T-helper 1 cell treated with Interleukin-12 subunit alpha and Interleukin-12 subunit beta and Interleukin-4 antibody, amounts not matched to agents 30 μg/mL and 1 μg/mL, for 36 hours (primary cell): ENCODE measurements around the gene MYO9B.
"Not testable (repeated sequence)": the region's sequence is repeated elsewhere in the genome, so short reads cannot be mapped to it uniquely, and the experiment has no call there.

ENCODE experiments used
- H3K27ac Mint-ChIP-seq: one replicate; pipeline ENCODE4 v1.8.0; 2021; ENCODE audit warnings: mild to moderate bottlenecking, mixed read lengths
- H3K27me3 Mint-ChIP-seq: one replicate; pipeline ENCODE4 v1.8.0; 2021; ENCODE audit warnings: low read depth, mixed read lengths
- H3K36me3 Mint-ChIP-seq: one replicate; pipeline ENCODE4 v1.8.0; 2021; ENCODE audit warnings: low read depth, mixed read lengths
- H3K4me1 Mint-ChIP-seq: one replicate; pipeline ENCODE4 v1.8.0; 2021; ENCODE audit warnings: low read depth, mixed read lengths
- H3K4me3 Mint-ChIP-seq: one replicate; pipeline ENCODE4 v1.8.0; 2021; ENCODE audit warnings: mild to moderate bottlenecking, moderate library complexity, mixed read lengths
- H3K9me3 Mint-ChIP-seq: one replicate; pipeline ENCODE4 v1.8.0; 2021; ENCODE audit warnings: mixed read lengths

MYO9B gene

GRCh38 chr19:17155251-17155650 is 79.7 kb downstream of the MYO9B start:
- Mint-ChIP-seq H3K9me3 (no peaks in the 10 kb centered on the region), H3K27me3 (no peaks in the 10 kb centered on the region), H3K27ac (no peak overlapping the region), H3K4me3 (no peak overlapping the region), H3K4me1 (peaks cover 1% of the 10 kb centered on the region), H3K36me3 (peaks cover 42% of the 10 kb centered on the region)

DNA sequence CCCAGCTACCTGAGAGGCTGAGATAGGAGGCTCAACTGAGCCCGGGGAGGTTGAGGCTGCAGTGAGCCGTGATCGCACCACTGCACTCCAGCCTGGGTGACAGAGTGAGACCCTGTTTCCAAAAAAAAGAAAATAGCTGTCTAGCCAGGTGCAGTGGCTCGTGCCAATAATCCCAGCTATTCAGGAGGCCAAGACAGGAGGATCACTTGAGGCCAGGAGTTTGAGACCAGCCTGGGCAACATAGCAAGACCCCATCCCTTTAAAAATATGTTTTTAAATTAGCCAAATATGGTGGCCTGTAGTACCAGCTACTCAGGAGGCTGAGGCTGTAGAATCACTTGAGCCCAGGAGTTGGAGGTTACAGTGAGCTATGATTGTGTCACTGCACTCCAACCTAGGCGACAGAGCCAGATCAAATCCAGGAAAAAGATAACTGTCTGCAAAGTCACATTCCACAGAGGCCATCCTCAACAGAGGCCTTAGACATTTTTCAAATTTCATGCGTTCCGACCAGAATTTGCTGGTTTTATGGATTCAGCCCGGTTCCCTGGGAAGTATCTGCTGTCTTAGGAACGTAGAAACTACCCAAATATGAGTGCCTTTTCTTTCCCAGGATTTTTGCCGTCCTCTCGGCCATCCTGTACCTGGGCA is 80.8 kb downstream of the MYO9B start:
- Mint-ChIP-seq H3K4me1 (peaks cover 1% of the 10 kb centered on the region), H3K4me3 (no peak overlapping the region), H3K27me3 (no peaks in the 10 kb centered on the region), H3K36me3 (peaks cover 44% of the 10 kb centered on the region), H3K9me3 (no peaks in the 10 kb centered on the region), H3K27ac (no peak overlapping the region)

GRCh38 chr19:17156947-17157302 is 81.3 kb downstream of the MYO9B start:
- Mint-ChIP-seq H3K27me3 (no peaks in the 10 kb centered on the region), H3K4me3 (no peak overlapping the region), H3K36me3 (peaks cover 41% of the 10 kb centered on the region), H3K27ac (no peak overlapping the region), H3K9me3 (no peaks in the 10 kb centered on the region), H3K4me1 (peaks cover 1% of the 10 kb centered on the region)

DNA sequence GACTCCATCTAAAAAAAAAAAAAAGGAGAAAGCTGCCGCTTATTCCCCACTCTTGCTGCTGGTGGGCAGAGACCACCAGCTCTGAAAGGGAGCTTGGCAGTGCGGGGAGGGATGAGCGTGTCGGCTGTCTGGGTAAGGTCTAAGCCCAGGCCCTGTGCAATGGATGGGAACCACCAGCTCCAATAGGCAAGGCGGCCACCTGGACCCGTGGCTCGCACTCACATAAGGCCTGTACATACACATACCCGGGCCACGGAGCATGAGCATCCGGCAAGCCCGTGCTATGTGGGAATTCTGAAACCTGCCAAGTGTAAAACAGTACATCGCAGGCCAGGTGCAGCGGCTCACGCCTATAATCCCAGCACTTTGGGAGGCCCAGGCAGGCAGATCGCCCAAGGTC is 83.0 kb downstream of the MYO9B start:
- no peak overlapping the region for H3K27ac Mint-ChIP-seq
- peaks cover 1% of the 10 kb centered on the region for H3K4me1 Mint-ChIP-seq
- no peaks in the 10 kb centered on the region for H3K27me3 Mint-ChIP-seq
- H3K36me3 Mint-ChIP-seq, result peaks cover 48% of the 10 kb centered on the region
- H3K4me3 Mint-ChIP-seq, result no peak overlapping the region
- H3K9me3 Mint-ChIP-seq, result peaks cover 6% of the 10 kb centered on the region

DNA sequence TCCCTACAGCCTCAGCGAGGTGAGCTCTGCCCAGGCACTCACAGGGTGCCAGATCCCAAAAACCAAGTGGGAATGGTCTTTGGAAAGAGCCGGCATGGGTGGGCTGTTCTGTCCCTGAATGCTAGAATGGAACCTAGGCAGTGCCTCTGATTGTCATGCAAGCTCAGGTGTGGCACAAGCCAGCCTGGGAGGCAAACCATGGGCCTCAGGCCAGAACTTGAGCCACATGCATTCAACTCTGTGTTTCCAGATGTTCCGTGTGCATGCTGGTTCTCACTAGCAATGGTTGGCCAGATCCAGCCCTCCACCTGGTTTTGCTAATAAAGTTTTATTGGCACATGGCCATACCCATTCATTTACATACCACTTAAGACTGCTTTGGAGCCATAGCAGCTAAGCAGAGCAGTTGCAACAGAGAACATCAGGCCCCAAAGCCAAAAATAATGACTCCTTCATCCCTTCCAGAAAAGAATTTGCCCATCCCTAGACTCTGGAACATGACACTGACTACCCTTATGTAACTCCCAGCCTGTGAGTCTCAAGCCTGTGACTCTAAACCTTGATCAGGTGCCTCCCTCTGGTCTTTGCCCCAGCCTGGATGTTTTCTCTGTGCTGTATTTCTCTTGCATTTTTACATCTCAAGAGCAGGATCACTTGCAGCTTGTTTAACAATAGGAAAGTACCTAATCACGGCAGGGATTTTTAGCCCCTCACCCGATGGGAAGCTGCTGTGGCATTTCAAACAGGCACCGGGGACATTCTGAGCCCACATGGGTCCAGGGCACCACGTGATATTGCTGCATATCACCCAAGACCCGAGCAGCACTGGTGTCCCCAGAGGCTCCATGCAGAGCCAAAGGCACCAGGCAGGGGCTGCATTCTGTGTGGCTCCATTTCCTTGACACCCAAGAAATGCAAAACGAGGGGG is 84.2 kb downstream of the MYO9B start:
- H3K9me3 Mint-ChIP-seq, result peaks cover 9% of the 10 kb centered on the region
- no peaks in the 10 kb centered on the region for H3K4me1 Mint-ChIP-seq
- no peak overlapping the region for H3K4me3 Mint-ChIP-seq
- peak overlapping the region; percentile 14 for H3K27ac Mint-ChIP-seq
- H3K36me3 Mint-ChIP-seq, result peaks cover 51% of the 10 kb centered on the region
- no peaks in the 10 kb centered on the region for H3K27me3 Mint-ChIP-seq

DNA sequence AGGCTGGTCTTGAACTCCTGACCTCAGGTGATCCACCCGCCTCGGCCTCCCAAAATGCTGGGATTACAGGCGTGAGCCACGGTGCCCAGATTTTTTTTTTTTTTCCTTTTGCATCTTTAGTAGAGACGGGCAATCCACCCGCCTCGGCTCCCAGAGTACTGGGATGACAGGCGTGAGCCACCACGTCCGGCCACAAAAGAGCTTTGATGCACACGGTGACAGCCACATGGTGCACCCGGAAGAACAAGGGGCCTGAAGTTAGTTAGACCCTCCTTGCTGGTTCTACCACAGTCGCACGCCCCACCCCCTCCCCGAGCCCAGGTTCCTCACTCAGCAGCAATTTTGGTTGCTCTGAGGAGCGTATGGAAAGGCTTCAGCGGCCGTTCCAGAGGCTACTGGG is 85.3 kb downstream of the MYO9B start:
- peaks cover 9% of the 10 kb centered on the region for H3K9me3 Mint-ChIP-seq
- no peaks in the 10 kb centered on the region for H3K4me1 Mint-ChIP-seq
- H3K27ac Mint-ChIP-seq, result no peak overlapping the region
- H3K36me3 Mint-ChIP-seq, result peaks cover 52% of the 10 kb centered on the region
- no peaks in the 10 kb centered on the region for H3K27me3 Mint-ChIP-seq
- H3K4me3 Mint-ChIP-seq, result no peak overlapping the region

DNA sequence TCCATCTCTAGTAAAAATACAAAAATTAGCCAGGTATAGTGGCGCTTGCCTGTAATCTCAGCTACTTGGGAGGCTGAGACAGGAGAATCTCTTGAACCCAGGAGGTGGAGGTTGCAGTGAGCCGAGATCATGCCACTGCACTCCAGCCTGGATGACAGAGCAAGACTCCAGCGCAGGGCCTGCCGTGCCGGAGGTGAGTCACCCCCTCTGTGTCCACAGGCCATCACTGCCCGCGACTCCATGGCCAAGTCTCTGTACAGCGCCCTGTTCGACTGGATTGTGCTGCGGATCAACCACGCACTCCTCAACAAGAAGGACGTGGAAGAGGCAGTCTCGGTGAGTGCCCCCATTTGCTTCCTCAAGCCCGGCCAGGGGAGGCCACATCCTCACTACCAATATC is 86.6 kb downstream of the MYO9B start:
- not testable (repeated sequence) for H3K27me3 Mint-ChIP-seq, H3K27ac Mint-ChIP-seq, H3K9me3 Mint-ChIP-seq, H3K4me3 Mint-ChIP-seq, H3K4me1 Mint-ChIP-seq
- peaks cover 51% of the 10 kb centered on the region for H3K36me3 Mint-ChIP-seq

DNA sequence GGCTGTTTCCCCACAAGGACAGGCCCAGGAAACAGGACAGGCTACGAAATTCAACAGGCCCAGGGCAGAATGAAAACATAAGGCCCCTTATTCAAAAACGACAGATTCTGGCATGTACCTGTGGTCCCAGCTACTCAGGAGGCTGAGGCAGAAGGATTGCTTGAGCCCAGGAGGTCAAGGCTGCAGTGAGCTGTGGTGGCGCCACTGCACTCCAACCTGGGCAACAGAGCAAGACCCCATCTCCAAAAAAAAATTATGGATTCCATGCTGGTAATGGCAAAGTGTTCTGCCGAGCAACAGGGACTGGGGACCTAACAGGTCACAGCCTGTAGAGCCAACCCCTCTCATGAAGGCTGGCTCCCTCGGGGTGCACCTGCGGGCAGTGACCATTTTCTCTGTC is 87.0 kb downstream of the MYO9B start:
- H3K4me1 Mint-ChIP-seq, result no peaks in the 10 kb centered on the region
- no peak overlapping the region for H3K4me3 Mint-ChIP-seq
- H3K27ac Mint-ChIP-seq, result no peak overlapping the region
- H3K9me3 Mint-ChIP-seq, result peaks cover 9% of the 10 kb centered on the region
- H3K36me3 Mint-ChIP-seq, result peaks cover 50% of the 10 kb centered on the region
- no peaks in the 10 kb centered on the region for H3K27me3 Mint-ChIP-seq

- no peak overlapping the region for H3K4me3 Mint-ChIP-seq
- H3K27me3 Mint-ChIP-seq, result no peaks in the 10 kb centered on the region
- no peak overlapping the region for H3K27ac Mint-ChIP-seq
- H3K4me1 Mint-ChIP-seq, result no peaks in the 10 kb centered on the region
- H3K36me3 Mint-ChIP-seq, result peaks cover 53% of the 10 kb centered on the region
- peaks cover 9% of the 10 kb centered on the region for H3K9me3 Mint-ChIP-seq
Measured at GRCh38 chr19:17163652-17164051, 88.1 kb downstream of the MYO9B start.

- Mint-ChIP-seq H3K27ac (no peak overlapping the region), H3K27me3 (no peaks in the 10 kb centered on the region), H3K4me1 (no peaks in the 10 kb centered on the region), H3K9me3 (peaks cover 9% of the 10 kb centered on the region), H3K4me3 (no peak overlapping the region), H3K36me3 (peaks cover 55% of the 10 kb centered on the region)
Measured at GRCh38 chr19:17164639-17165038, 89.1 kb downstream of the MYO9B start.

- peaks cover 2% of the 10 kb centered on the region for H3K4me1 Mint-ChIP-seq
- no peak overlapping the region for H3K27ac Mint-ChIP-seq
- H3K9me3 Mint-ChIP-seq, result peaks cover 9% of the 10 kb centered on the region
- H3K36me3 Mint-ChIP-seq, result peaks cover 50% of the 10 kb centered on the region
- no peak overlapping the region for H3K4me3 Mint-ChIP-seq
- H3K27me3 Mint-ChIP-seq, result no peaks in the 10 kb centered on the region
Measured at GRCh38 chr19:17165715-17166114, 90.1 kb downstream of the MYO9B start.

DNA sequence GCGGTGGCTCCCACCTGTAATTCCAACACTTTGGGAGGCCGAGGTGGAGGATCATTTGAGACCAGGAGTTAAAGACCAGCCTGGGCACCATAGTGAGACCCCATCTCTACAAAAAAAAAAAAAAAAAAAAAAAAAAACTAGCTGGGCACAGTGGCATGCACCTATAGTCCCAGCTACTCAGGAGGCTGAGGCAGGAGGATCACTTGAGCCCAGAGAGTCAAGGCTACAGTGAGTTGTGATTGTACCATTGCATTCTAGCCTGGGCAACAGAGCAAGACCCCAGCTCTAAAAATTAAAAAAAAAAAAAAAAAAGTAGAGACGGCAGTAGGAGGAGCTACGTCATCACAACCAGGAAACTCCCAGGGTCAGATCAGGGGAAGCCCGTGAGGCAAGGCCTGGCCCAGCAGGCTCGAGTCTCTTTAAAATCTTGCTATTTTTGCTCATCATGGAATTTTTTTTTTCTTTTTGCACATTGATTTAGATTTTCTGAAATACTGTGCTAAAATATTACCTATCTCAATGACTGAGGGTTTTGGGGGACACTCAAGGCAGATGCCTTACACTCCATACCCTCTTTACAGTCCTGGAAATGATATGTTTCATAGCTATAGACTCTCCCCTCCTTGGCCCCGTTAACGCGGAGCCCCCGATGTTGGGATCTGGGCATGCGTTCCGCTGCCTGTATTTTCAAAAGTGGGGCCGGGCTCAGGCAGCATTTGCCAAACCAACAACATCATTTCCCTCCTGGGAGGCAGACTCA is 95.1 kb downstream of the MYO9B start:
- peak overlapping the region; percentile 85 for H3K27ac Mint-ChIP-seq
- no peak overlapping the region for H3K4me3 Mint-ChIP-seq
- no peaks in the 10 kb centered on the region for H3K27me3 Mint-ChIP-seq
- no peaks in the 10 kb centered on the region for H3K9me3 Mint-ChIP-seq
- H3K36me3 Mint-ChIP-seq, result peaks cover 39% of the 10 kb centered on the region
- peaks cover 14% of the 10 kb centered on the region for H3K4me1 Mint-ChIP-seq

GRCh38 chr19:17171874-17172273 is 96.3 kb downstream of the MYO9B start:
- no peaks in the 10 kb centered on the region for H3K27me3 Mint-ChIP-seq
- H3K36me3 Mint-ChIP-seq, result peaks cover 39% of the 10 kb centered on the region
- H3K4me1 Mint-ChIP-seq, result peaks cover 16% of the 10 kb centered on the region
- peak overlapping the region; percentile 57 for H3K27ac Mint-ChIP-seq
- no peaks in the 10 kb centered on the region for H3K9me3 Mint-ChIP-seq
- no peak overlapping the region for H3K4me3 Mint-ChIP-seq

DNA sequence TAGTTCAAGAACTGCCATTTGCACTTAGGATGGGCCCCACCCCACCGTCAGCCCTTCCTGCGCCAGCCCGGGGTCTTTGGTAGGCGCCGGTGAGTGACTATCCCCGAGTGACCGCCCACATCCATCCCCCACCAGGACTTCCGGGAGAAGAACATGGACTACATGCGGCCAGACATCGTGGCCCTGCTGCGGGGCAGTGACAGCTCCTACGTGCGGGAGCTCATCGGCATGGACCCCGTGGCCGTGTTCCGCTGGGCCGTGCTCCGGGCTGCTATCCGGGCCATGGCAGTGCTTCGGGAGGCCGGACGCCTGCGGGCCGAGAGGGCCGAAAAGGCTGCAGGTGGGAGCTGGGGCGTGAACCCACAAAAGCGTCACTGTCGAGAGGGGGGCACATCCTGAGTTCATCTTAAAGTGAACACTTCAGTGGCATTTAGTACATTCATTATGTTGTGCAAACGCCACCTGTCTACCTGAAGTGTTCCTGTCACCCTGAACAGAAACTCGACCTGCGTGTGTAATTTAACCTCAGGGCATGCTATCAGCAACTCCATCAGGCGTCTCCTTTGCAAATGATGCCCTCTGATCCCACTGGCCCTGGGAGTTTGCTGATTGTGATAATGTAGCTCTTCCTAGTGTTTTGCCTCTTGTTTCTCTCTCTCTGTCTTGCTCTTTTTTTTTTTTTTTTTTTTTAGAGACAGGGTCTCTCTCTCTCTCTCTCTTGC is 97.2 kb downstream of the MYO9B start:
- H3K27ac Mint-ChIP-seq, result peak overlapping the region; percentile 38
- no peaks in the 10 kb centered on the region for H3K27me3 Mint-ChIP-seq
- H3K36me3 Mint-ChIP-seq, result peaks cover 42% of the 10 kb centered on the region
- no peaks in the 10 kb centered on the region for H3K9me3 Mint-ChIP-seq
- peaks cover 16% of the 10 kb centered on the region for H3K4me1 Mint-ChIP-seq
- H3K4me3 Mint-ChIP-seq, result no peak overlapping the region
